Measurements from ENCODE around the gene JAM2. TPM values are rescaled to one million over a fixed set of nuclear protein-coding genes. Genes with fewer than 3 reads are reported as not detected.

The JAM2 gene
- total RNA-seq, 1 donor from 2014 or later, result 0.16 TPM

DNA sequence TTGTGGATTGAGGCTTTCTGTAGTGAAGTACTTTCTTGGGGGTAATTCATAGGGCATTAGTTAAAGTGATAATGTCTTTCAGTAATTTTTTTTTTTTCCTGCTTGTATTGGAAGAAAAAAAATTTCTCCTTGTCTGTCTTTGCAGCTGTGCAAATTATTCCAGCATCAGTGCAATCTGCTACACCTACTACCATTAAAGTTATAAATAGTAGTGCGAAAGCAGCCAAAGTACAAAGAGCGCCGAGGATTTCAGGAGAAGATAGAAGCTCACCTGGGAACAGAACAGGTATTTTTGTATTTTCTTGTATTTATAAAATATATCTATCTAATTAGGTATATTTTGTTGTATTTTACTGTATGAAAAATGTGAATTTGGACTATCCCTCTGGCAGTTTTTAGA lies 125.0 kb downstream of the JAM2 start:
- intact Hi-C loops (cut with micrococcal nuclease), result no loop called here

Other genes starting within 250 kb of the JAM2 start
- 33.6 and 35.2 TPM in 2 replicates for gene MRPL39, start 31.8 kb upstream of the JAM2 start, total RNA-seq
- 129 and 142 TPM in 2 replicates for gene ATP5PF, start 95.6 kb downstream of the JAM2 start, total RNA-seq
- gene GABPA, start 95.7 kb downstream of the JAM2 start, total RNA-seq, result 26.9 and 28.8 TPM in 2 replicates

Data from T-helper 2 cell treated with Interferon-gamma antibody and Interleukin-4, amounts not matched to agents 100 ng/mL and 5 ng/mL, for 36 hours (primary cell).